ENCODE measurements around the gene SH3TC1. TPM values are rescaled to one million over a fixed set of nuclear protein-coding genes. Genes with fewer than 3 reads are reported as not detected.

Gene SH3TC1
- total RNA-seq, 1 donor from 2014 or later, result 16.5 TPM

GRCh38 chr4:8244931-8245460, 45.9 kb downstream of the SH3TC1 start:
- no peak for DNase-seq

GRCh38 chr4:8245884-8246833, 47.1 kb downstream of the SH3TC1 start:
- DNase-seq, result no peak

- DNase-seq, result no peak
Measured at GRCh38 chr4:8247047-8247930, 48.2 kb downstream of the SH3TC1 start.

- DNase-seq, result no peak
Measured at GRCh38 chr4:8248091-8248490, 49.0 kb downstream of the SH3TC1 start.

- no peak for DNase-seq
Measured at GRCh38 chr4:8250227-8250626, 51.1 kb downstream of the SH3TC1 start.

GRCh38 chr4:8250637-8251036, 51.5 kb downstream of the SH3TC1 start:
- DNase-seq, result no peak

- no peak for DNase-seq
Measured at GRCh38 chr4:8251110-8251883, 52.2 kb downstream of the SH3TC1 start.

GRCh38 chr4:8252301-8253173, 53.4 kb downstream of the SH3TC1 start:
- DNase-seq, result no peak

GRCh38 chr4:8254076-8254475, 55.0 kb downstream of the SH3TC1 start:
- no peak for DNase-seq

- DNase-seq, result peak; percentile 87
Measured at GRCh38 chr4:8255698-8256441, 56.8 kb downstream of the SH3TC1 start.

- no peak for DNase-seq
Measured at GRCh38 chr4:8257854-8258253, 58.8 kb downstream of the SH3TC1 start.

- DNase-seq, result no peak
Measured at GRCh38 chr4:8258552-8259212, 59.6 kb downstream of the SH3TC1 start.

- DNase-seq, result no peak
Measured at GRCh38 chr4:8259743-8260430, 60.8 kb downstream of the SH3TC1 start.

GRCh38 chr4:8260656-8261111, 61.6 kb downstream of the SH3TC1 start:
- no peak for DNase-seq

- no peak for DNase-seq
Measured at GRCh38 chr4:8261851-8262535, 62.9 kb downstream of the SH3TC1 start.

GRCh38 chr4:8262637-8263322, 63.7 kb downstream of the SH3TC1 start:
- no peak for DNase-seq

GRCh38 chr4:8263397-8263796, 64.3 kb downstream of the SH3TC1 start:
- no peak for DNase-seq

- no peak for DNase-seq
Measured at GRCh38 chr4:8264106-8264505, 65.0 kb downstream of the SH3TC1 start.

All from skin of body (tissue), 2 donors.